ENCODE results near the gene BCL2L2.

- TF ChIP-seq MAX (IDR thresholded peaks at IDR 0.05; ENCODE audit: low read depth, low read length) (no peak), CTCF (IDR thresholded peaks at IDR 0.05; ENCODE audit: low read depth, low read length) (no peak)
These were observed 17.3 kb downstream of the BCL2L2 start for GRCh38 chr14:23323838-23324454.

Measured in NB4 (cell line).